Renal cortex interstitium (tissue), 11 donors: ENCODE results near the gene DNAJB1. TPM values are rescaled to one million over a fixed set of nuclear protein-coding genes. Genes with fewer than 3 reads are reported as not detected.

Experiments used
- DNase-seq, 11 donors: peaks; one replicate each; pipeline ENCODE4 v3.0.0-alpha.2; 2013; ENCODE audit warnings: low read depth in 9 of 11, low spot score in 4 of 11; ENCODE audit errors: extremely low read depth in 1 of 11
- polyA plus RNA-seq, 3 donors: library from polyadenylated mRNA; unstranded; fragments of 120-200 nt; gene quantifications; one replicate each; pipeline ENCODE4 v1.2.1, GENCODE V29; 2013; ENCODE audit not compliant: insufficient read length in 3 of 3

Gene DNAJB1
- polyA plus RNA-seq, 3 donors: 76.2 to 108 (median 97.3) TPM

GRCh38 chr19:14467391-14467790 lies 50.8 kb downstream of the DNAJB1 start:
- DNase-seq: no peak

Other genes starting within 250 kb of the DNAJB1 start
- 10 to 100 TPM; 16.4 to 19.2 (median 18.4) TPM for gene ADGRE5, start 137.0 kb downstream of the DNAJB1 start, polyA plus RNA-seq
- gene DDX39A, start 99.1 kb downstream of the DNAJB1 start, polyA plus RNA-seq: 10 to 100 TPM; 49.4 to 63.4 (median 62.7) TPM
- 100 to 1,000 TPM in 1 of 3 donors, 10 to 100 TPM in 2; 87.0 to 106 (median 98.6) TPM for gene PKN1, start 85.1 kb downstream of the DNAJB1 start, polyA plus RNA-seq
- gene PTGER1, start 43.0 kb downstream of the DNAJB1 start, polyA plus RNA-seq: 10 to 100 TPM in 1 of 3 donors, 1 to 10 TPM in 2; 1.6 to 13.3 (median 4.5) TPM
- 10 to 100 TPM; 56.0 to 87.9 (median 85.0) TPM for gene GIPC1, start 22.3 kb downstream of the DNAJB1 start, polyA plus RNA-seq
- 100 to 1,000 TPM; 130 to 151 (median 147) TPM for gene TECR, start 11.2 kb upstream of the DNAJB1 start, polyA plus RNA-seq
- gene NDUFB7, start 53.7 kb upstream of the DNAJB1 start, polyA plus RNA-seq: 100 to 1,000 TPM in 2 of 3 donors, 10 to 100 TPM in 1; 67.6 to 121 (median 120) TPM
- gene CLEC17A, start 64.7 kb upstream of the DNAJB1 start, polyA plus RNA-seq: under 1 TPM; 0.11 to 0.44 (median 0.16) TPM
- gene ADGRE3, start 156.4 kb upstream of the DNAJB1 start, polyA plus RNA-seq: under 1 TPM; 0.16 to 0.23 (median 0.19) TPM
- gene ZNF333, start 171.7 kb upstream of the DNAJB1 start, polyA plus RNA-seq: 10 to 100 TPM; 17.4 to 29.8 (median 18.2) TPM